Mucosa of gallbladder (tissue), 1 donor: ENCODE data around the gene KRTAP10-5. TPM values are rescaled to one million over a fixed set of nuclear protein-coding genes. Genes with fewer than 3 reads are reported as not detected.
A peak's percentile ranks its signal among the peaks of the same experiment; 100 is the strongest.
"Not testable (repeated sequence)": the region's sequence is repeated elsewhere in the genome, so short reads cannot be mapped to it uniquely, and the experiment has no call there.

Source experiments
- DNase-seq: peaks from one replicate; pipeline ENCODE4 v3.0.0-alpha.2; 2020; ENCODE audit warnings: low spot score
- total RNA-seq: library from RNA; stranded (reverse); gene quantifications from one replicate; pipeline ENCODE4 v1.2.1, GENCODE V29; 2021
- donor health status: DM: no; HTN: no; CAD: no.

The KRTAP10-5 gene
- total RNA-seq, 1 donor from 2014 or later = not detected

DNA sequence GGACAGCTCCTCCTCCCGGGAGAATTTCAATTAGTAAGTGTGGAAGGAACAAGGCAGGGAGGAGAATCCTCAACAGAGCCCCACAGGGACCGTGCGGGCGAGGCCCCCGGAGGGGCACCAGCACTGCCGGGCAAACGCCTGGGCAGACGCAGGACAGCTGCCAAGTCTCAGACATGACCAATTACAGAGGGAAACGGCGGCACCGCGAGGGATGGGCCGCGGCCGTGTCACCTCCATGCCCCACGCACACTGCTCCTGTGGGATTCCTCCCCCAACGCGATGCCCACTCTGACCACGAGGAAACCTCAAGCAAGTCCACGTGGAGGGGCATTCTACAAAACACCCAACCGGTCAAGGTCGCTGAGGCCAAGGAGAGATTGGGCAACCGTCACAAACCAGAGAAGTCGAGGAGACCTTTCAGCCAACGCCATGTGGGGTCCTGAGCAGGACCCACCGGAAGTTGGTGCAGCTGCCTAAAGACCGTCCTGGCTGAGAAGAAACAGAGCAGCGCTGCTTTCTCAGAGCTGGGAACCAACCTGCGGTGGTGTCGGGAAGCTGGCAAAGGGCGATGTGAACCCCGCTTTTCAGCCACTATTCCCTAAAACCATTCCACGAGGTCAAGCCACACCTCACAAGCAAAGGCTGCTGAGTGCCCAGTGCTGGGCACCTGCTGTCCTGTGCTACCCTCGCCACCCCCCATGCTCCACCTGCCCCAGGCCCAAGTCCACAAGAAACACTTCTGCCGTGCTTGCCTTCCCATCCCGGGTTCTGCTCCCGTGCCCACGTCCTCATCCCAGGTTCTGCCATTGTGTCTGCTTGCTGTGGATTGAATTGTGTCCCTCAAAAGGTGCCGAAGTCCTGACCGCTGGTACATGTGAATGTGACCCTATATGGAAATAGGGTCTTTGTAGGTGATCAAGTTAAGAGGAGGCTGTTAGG lies 8.3 kb downstream of the KRTAP10-5 start:
- peak; percentile 9 for DNase-seq

DNA sequence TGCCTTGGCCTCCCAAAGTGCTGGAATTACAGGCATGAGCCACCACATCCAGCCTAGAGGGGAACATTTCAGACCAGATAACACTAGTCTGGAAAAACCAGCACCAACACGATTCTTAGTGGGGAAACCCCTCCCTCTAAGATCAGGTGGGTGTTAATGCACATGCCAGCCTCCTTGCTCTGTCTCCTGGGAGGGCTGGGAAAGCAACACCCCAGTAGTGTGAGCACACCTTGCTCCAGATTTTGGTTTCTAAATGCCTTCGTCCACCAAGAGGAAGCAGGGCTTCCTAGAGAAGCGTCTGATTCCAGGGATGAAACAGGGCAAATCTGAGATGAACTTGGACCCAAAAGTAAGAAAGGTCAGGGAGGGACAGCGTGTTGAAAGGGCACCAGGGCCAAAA lies 9.1 kb downstream of the KRTAP10-5 start:
- DNase-seq = no peak

DNA sequence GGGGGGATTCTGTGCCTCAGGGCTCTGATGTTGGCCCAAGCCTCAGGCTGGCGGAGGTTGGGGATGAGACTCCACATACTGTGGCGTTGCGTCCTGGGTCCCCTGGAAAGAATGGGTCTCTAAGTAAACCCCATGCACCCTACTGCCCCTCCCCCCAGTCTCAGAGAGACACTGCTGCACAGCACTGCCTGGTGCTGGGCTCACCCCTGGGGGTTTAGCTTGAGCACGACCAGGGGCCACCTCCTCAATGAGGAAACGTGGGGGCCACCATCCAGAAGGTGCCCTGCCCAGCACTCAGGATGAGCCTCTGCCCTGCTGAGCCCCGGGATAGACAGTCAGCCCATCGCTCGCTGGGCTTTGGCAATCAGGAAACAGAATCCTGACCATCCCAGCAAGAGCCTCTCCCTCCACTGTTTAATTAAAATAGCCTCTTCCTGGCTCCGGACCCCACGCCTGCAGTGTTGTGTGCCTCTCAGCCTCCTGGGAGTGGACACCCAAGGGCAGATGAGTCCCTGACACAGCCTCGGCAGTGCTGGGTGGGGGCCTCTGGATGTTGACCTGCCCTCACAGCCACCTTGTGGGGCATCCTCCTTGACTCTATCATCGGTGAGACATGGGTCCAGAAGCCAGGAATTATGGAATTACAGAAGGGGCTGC lies 10.4 kb downstream of the KRTAP10-5 start:
- DNase-seq = no peak

DNA sequence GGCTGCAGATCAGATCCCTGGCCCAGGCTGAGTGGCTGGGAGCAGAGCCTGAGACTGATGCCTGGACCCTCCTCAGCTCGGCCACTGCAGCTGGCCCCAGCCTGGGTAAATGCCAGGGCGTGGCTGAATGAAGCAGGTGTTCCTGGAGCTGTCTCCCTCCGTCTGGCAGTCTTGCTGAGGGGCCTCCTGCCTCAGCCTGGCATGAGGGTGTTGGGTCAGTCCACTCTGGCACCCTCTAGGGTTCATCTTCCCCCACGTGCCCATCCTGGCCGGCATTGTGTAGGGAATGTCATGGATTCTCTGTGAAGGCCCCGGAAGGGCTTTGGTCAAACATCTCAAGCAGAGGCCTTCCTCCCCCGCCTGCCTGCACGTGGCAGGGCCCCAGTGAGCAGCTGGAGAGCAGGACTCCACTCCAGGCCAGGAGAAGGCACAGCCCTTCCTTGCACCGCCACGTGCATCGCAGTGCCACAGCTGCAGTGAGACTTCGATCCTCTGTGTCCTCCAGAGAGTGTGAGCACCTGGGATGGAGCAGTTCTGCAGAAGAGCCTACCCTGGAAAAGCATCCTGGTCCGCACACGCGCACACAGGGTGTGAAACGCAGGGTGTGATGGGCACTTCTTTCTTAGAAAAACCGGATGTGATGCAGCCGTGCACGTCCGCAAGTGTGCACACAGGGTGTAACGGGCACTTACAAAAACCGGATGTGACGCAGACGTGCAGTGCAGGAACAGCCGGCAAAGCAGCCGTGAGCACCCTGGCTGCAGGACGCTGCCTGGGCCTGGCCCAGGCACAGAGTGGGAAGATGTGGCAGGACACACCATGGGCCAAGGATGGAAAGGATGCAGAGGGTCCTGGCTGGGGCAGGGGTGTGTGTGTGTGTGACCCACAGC lies 11.5 kb downstream of the KRTAP10-5 start:
- no peak for DNase-seq

DNA sequence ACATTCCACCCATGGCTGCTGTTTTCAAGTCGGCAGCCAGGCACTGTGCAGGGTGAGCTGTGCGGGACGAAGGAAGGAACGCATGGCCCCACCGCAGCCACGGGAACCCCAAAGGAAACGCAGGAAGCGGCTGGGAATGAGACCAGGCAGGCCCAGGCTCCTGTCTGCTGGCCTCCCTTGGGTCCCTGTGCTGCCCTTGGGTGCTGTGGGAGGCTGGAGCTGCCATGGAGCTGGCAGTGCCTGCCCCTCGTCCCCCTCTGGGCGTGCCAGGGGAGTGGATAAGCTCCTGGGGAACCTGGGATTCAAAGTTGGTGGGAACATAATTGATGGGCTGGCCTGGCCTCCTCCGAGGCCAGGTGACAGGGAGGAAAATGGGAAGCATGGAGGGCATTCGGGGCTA lies 12.1 kb downstream of the KRTAP10-5 start:
- DNase-seq = no peak

DNA sequence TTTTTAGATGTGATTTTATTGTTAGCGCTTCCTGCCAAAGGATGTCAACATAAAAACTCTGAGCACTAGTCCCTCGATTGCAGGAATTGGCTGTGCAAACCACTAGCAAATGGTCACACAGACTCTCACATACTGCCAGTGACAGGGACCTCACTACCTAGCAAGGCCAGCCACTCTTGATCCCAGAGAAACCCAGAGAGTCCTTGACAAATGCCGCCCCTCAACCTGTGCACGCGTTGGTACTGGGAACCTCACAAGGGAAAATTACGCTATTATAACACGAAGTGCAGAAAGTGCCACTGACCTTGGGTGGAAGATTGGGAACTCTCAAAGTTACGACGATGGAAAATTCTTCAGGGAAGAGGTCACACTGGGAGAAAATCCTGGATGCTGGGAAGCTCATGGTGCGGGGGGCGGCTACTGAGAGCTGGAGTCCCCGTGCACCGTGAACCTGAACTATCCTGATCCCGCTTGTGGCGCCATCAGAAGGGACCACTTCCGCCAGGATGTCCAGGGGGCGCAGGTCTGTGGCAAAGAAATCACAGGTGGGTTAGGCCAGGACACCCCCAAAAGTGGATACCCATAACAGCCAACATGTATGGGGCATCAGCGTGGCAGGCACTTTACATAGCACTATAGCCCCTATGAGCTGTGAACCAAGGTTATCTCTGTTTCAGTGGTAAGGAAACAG lies 12.8 kb downstream of the KRTAP10-5 start:
- DNase-seq = no peak

DNA sequence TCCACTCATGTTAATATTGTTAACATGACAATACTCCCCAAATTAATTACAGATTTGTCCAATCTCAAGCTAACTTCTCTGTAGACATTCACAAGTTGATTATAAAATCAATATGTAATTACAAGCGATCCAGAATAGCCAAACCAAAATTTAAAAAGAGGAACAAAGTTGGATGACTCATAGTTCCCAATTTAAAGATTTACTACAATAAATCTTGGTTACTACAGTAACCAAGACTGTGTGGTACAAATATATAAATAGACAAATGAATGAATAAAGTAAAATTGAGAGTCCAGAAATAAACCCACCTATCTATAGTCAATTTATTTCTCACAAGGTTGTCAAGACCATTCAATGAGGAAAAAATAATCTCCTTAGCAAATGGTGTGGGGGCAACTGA lies 14.0 kb downstream of the KRTAP10-5 start:
- no peak for DNase-seq

DNA sequence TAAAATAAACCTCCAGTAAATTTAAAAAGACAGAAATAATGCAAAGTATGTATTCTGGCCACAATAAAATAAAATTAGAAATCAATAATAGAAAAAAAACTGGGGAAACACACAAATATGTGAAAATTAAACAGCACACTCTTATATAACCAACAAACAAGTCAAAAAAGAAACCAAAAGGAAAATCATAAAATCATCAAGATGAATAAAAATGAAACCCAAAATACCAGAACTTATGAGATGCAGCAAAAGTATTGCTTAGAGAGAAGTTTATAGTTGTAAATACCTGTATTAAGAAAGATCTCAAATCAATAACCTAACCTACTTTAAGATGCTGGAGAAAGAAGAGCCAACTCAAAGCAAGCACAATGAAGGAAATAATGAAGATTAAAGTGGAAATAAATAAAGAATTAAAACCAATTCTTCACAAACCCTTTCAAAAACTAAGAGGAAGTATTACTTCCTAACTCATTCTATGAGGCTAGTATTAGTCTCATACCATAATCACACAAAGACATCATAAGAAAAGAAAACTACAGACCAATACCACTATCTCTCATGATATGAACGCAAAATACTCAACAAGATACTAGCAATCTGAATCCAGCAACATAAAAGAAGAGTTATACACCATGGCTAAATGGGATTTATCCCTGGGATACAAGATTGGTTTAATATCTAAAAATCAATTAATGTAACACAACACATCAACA lies 15.4 kb downstream of the KRTAP10-5 start:
- no peak for DNase-seq

DNA sequence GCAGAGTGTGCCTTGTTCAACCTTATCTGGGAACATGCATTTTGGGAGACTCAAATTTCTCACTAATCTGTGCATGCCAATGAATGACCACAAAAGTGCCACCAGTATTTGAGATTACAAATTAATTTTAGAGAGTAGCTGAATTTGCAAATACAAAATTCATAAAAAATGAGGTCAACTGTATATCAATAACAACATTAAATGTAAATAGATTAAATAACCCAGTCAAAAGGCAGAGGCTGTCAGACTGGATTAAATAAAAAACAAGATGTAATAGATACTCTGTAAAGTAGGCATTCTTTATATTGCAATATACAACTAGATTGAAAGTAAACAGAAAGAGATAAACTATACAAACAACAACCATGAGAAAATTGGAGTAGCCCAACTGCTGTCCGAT lies 16.3 kb downstream of the KRTAP10-5 start:
- no peak for DNase-seq

DNA sequence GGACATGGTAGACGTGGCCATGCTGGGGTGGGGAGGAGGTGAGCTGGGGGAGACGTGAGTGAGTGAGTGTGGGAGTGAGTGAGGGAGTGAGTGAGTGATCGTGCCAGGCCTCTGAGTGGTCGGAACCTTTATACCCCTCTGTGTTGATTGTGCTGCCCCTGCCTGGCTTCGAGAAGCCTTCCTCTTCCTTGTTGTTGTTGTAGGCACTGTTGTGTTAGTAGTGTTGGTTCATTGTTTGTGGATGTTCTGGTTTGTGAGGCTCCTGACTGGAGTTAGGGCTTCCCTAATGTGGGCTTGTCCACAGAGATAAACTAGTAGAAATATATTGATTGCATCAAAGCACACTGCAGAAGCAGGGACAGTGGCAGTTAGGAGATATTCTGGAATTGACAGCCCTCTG lies 21.7 kb downstream of the KRTAP10-5 start, which contains the start of gene KRTAP10-3:
TSS of gene KRTAP10-3 (minus strand) at position 101 of the 400 bp plus-strand sequence. CDS start at position 21, 80 bp downstream.
- DNase-seq = no peak

DNA sequence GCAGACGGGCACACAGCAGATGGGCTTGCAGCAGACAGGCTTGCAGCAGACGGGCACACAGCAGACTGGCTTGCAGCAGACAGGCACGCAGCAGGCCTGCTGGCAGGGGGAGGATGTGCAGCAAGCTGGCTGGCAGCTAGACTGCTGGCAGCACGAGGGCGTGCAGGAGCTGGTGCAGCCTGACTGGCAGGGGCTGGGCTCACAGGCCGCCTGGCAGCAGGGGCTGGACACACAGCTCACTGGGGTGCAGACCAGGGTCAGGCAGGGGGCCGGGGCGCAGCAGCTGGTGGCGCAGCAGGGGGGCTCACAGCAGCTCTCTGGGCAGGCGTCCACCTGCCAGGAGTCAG lies 22.1 kb downstream of the KRTAP10-5 start:
- not testable (repeated sequence) for DNase-seq

DNA sequence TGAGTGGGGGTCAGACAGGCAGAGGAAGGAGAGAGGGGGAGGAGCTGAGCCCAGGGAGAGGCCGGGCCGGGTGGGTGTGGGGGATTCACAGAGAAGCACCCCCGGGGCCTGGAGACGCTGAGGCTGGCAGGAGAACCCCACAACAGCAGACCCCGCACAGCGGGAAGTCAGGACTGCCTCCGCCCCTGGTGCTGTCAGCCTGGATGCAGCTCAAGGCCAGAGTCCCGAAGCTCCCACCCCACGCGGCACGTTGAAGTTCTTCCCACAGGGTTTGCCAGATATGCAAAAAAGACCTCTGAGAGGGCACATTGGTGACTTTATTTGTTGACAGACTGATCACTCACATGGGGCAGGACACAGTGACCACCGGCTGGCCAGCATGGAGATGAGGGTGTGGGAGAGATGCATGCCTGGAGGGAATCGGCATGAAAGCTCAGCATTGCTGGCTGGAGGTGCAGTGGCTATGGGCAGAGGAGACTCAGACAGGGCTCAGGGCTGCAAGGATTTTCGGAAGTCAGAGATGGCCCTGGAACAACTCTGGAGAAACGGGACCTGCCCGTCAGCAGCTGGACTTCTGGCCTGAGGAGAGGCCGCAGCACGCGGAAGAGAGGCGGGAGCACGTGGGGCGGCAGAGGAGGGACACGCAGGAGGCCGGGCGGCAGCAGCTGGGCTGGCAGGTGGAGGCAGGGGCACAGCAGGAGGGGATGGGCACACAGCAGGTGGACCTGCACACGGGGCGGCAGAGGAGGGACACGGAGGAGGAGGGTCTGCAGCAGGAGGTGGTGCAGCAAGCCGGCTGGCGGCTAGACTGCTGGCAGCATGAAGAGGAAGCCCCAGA lies 22.7 kb downstream of the KRTAP10-5 start:
- DNase-seq = no peak

DNA sequence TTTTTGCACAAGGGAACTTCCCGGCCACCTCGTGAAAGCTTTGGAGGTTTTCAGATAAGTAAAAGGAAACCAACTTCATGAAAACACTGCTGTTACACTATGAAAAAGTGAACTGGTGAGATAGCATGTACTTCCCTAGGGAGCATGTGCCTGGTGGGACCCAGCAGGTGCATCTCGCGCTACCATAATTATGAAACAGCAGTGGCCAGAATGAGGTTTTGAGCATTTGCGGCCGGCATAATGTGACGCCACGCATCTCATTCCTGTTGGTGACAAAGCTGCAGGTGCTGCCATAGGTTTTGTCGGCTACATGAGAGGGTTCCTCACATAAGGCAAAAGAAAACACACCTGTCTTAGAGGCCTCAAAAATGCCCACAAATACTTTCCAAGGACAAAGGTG lies 23.5 kb downstream of the KRTAP10-5 start:
- DNase-seq = no peak

DNA sequence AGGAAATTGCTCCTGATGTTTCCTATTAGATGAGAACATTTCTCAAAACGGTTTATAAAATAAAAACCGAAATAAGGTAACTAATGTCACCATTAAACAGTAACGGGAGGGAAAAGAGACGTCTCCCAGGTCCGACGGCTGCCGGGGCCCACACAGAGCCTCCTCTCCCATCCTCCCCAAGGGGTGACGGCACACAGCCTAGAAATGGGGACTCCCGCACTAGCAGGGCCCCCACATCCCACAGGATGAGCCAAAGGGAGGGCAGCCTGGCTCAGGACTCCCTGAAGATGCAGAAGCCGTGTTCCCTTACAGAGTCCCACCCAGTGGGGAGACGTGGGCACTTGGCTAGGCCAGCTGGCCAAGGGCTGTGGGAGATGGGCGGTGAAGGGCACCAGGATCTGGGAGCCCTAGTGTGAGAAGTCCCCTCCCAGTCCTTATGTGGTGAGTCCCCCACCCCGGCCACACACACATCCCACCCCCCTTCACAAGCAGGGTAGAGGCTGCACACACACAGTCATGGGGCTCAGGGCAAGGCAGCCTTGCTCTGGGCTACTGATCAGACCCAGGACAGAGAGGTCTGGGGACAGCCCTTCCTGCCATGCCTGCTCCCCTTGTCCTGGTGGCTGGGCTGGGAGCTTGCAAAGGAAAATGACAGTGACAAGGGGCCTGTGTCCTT lies 25.1 kb downstream of the KRTAP10-5 start:
- no peak for DNase-seq

DNA sequence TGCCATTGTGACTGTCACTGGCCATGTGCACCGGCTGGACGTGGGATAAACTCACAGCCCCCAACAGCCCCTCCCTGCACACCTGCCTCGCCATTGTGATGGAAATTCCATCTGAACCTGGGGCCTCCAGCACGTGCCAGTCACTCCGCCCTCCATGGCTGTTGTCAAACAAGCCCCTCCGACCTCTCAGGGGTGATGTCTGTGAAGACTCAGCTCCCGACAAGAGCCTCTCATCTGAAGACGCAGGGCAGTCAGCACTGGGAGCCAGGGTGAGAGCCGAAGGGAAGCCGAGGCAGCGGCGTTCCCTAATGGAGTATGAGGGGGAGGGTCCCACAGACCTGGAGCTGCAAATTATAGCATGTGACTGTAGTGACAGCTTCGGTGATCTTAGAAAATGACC lies 27.7 kb downstream of the KRTAP10-5 start:
- no peak for DNase-seq

DNA sequence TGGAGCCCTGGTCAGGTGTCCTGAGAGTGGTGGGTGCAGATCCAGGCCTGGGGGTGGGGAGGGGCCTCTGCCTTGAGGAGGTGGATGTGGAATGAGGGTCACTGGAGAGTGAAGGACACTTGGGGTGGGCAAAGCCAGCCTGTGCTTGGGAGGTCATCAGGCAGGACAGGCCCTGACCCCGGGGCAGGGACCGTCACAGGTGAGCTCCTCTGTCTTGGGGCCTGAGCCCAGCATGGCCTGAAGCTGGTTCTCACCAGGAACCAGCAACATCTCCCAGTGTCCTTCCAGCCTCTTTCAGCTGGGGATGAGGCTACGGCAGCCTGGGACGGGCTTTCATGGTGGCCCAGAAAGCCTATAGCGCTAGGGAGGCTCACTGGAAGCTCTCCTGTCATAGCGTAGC lies 28.3 kb downstream of the KRTAP10-5 start:
- DNase-seq = no peak

DNA sequence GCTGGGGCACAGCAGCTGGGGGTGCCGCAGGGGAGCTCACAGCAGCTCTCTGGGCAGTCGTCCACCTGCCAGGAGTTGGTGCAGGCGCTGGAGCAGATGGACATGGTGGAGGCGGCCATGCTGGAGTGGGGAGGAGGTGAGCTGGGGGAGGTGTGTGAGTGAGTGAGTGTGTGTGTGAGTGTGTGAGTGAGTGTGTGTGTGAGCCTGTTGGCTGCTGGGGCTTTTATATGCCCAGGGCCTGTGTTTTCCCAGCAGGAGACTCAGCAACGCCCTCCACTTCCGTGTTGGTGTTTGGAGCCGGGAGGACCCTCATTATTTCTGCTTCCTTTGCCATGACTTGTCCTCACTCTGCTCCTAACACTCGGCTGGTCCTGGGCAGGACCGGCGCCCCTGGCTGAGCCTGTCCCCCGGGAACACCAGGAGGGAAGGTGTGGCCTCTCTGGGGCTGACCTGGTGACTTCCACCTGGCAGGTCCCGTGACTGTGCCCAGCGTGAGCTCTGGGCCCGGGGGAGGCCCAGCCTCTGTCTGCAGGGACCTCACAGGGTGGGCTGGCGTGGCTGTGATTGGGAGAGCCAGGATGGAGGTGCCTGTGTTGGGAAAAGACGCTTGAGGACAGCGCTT lies 29.0 kb downstream of the KRTAP10-5 start, which contains the start of gene KRTAP10-2:
TSS of gene KRTAP10-2 (minus strand) at position 166 of the 622 bp plus-strand sequence. CDS start at position 119, 47 bp downstream.
- peak; percentile 3 for DNase-seq

DNA sequence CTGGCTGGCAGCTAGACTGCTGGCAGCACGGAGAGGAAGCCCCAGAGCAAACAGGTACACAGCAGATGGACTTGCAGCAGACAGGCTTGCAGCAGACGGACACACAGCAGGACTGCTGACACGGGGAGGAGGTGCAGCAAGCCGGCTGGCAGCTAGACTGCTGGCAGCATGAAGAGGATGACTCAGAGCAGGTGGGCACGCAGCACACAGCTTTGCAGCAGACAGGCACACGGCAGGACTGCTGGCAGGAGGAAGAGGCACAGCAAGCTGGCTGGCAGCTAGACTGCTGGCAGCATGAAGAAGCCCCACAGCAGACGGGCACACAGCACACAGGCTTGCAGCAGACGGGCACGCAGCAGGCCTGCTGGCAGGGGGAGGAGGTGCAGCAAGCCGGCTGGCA lies 29.6 kb downstream of the KRTAP10-5 start:
- DNase-seq = no peak

DNA sequence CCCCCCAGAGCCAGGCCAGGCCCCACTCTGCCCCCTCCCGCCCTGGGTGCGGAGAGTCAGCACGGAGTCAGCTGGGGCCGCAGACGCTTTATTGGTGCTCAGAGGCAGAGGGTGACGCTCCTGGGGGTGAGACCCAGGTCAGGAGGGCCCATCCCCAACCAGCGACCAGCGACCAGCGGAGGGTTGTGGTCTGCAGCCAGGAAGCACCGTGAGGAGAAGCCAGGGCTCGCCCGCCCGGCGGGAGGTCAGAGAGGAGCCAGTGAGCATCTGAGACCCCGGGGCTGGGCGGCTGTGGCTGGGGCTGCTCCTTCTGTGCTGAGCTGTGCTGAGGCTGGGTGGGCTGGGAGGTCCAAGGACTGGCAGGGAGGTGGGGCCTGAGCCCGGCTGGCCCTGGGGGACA lies 30.1 kb downstream of the KRTAP10-5 start:
- not testable (repeated sequence) for DNase-seq
